ENCODE measurements around the gene RPS15.

Gene RPS15

DNA sequence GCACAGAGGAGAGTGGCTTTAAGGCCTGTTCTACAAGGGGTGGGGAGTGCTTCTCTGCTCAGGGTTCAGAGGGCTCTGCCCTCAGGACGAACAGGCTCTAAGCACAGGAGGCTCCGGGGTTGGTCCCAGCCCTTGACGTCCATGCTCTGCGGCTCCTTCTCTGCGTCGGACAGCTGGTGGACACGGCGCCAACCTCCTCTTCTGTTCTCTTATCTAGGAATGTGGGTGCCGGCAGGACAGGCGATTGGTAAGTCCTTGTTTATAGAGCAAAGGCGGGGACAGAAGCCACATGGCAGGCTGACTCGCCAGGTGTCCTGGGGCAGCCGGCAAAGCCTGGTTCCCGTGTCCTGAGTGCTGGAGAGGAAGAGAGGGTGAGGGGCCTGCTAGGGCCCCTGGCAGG, 8.4 kb upstream of the RPS15 start:
- H3K4me2 ChIP-seq: no peak overlapping the region
- no peak overlapping the region for H2AFZ ChIP-seq (ENCODE audit: low read depth)
- no peak overlapping the region for H3K27ac ChIP-seq
- TF ChIP-seq, protein P1, sequence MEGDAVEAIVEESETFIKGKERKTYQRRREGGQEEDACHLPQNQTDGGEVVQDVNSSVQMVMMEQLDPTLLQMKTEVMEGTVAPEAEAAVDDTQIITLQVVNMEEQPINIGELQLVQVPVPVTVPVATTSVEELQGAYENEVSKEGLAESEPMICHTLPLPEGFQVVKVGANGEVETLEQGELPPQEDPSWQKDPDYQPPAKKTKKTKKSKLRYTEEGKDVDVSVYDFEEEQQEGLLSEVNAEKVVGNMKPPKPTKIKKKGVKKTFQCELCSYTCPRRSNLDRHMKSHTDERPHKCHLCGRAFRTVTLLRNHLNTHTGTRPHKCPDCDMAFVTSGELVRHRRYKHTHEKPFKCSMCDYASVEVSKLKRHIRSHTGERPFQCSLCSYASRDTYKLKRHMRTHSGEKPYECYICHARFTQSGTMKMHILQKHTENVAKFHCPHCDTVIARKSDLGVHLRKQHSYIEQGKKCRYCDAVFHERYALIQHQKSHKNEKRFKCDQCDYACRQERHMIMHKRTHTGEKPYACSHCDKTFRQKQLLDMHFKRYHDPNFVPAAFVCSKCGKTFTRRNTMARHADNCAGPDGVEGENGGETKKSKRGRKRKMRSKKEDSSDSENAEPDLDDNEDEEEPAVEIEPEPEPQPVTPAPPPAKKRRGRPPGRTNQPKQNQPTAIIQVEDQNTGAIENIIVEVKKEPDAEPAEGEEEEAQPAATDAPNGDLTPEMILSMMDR (conservative IDR thresholded peaks at IDR 0.05; ENCODE audit: low read depth, low read length): no peak
- no peaks in the 10 kb centered on the region; the same call in 1 of the 2 replicates for H3K36me3 ChIP-seq (ENCODE audit: insufficient read depth)
- H3K4me1 ChIP-seq (ENCODE audit: low read depth, poor library complexity, severe bottlenecking): no peaks in the 10 kb centered on the region
- H4K20me1 ChIP-seq (ENCODE audit: insufficient read depth): peaks cover 5% of the 10 kb centered on the region; the same call in 1 of the 2 replicates
- 0 out of 2 replicates have a peak, but pooled peaks cover 10% of the 10 kb centered on the region for H3K79me2 ChIP-seq (ENCODE audit: insufficient read depth, low read depth)
- H3K4me3 ChIP-seq (IDR thresholded peaks at IDR 0.05; ENCODE audit: insufficient read depth, low read depth, low read length): no peak overlapping the region
- no peaks in the 10 kb centered on the region for H3K27me3 ChIP-seq (ENCODE audit: insufficient read depth, low read depth)
- H3K9ac ChIP-seq: no peak overlapping the region

DNA sequence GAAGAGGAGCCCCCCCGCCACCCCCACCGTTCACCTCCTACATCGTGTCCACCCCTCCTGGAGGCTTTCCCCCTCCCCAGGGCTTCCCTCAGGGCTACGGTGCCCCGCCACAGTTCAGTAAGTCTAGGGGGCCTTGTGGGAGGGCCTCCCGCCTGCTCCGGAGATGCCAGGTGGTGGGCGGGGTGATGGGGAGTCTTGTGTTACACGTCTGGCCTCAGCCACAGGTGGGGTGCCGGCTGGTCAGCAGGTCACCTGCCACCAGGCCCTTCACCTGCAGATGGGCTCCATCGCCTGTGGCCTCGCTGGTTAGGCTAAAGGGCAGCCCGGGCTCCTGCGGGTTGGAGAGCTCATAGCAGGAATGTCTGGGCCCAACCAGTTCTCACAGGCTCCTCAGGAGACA, 8.0 kb upstream of the RPS15 start:
- no peaks in the 10 kb centered on the region for H3K27me3 ChIP-seq (ENCODE audit: insufficient read depth, low read depth)
- H3K79me2 ChIP-seq (ENCODE audit: insufficient read depth, low read depth): 0 out of 2 replicates have a peak, but pooled peaks cover 8% of the 10 kb centered on the region
- no peaks in the 10 kb centered on the region for H3K4me1 ChIP-seq (ENCODE audit: low read depth, poor library complexity, severe bottlenecking)

DNA sequence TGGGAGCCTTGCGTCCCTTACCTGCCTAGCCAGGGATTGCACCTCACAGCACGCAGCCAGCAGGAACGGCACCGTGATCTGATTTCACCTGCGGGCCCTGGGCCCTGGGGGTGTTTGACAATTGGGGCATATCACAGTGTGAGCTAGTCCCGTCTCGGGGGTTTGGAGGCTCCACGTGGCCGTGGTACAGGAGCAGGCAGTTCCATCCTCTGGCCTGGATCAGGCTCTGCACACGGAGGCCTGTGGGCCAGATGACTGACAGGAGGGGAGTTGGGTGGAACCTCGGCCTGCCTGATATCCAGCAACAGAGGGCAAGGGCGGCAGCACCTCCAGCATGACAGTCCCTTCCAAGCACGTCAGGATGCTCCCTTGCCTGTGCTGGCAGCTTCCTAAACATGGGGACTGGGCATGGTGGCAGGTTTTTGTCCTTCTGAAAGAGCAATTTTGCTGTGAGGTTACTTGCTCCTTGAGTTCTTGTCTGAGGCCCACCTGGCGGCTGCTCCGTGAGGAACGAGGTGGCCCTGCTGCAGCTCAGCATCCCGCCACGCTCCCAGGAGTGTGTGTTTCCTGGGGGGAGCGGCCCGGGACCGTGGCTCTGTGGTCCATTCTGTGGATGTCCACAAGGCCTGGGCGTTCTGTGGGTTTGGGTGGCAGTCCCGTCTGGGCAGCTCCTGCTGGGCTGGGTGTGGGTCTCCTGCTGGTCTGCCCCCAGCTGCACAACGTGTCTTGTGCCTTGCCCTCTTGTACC, 6.3 kb upstream of the RPS15 start:
- no peaks in the 10 kb centered on the region for H4K20me1 ChIP-seq (ENCODE audit: insufficient read depth)
- no peak overlapping the region for H3K4me3 ChIP-seq (IDR thresholded peaks at IDR 0.05; ENCODE audit: insufficient read depth, low read depth, low read length)

More for the DNA sequence above, 8.0 kb upstream of the RPS15 start:
- TF ChIP-seq, protein P1 (conservative IDR thresholded peaks at IDR 0.05; ENCODE audit: low read depth, low read length): no peak
- peaks cover 5% of the 10 kb centered on the region; the same call in 1 of the 2 replicates for H4K20me1 ChIP-seq (ENCODE audit: insufficient read depth)
- no peaks in the 10 kb centered on the region; the same call in 1 of the 2 replicates for H3K36me3 ChIP-seq (ENCODE audit: insufficient read depth)
- H3K9ac ChIP-seq: no peak overlapping the region
- no peak overlapping the region for H3K27ac ChIP-seq
- no peak overlapping the region for H3K4me3 ChIP-seq (IDR thresholded peaks at IDR 0.05; ENCODE audit: insufficient read depth, low read depth, low read length)
- H3K4me2 ChIP-seq: no peak overlapping the region
- H2AFZ ChIP-seq (ENCODE audit: low read depth): no peak overlapping the region

DNA sequence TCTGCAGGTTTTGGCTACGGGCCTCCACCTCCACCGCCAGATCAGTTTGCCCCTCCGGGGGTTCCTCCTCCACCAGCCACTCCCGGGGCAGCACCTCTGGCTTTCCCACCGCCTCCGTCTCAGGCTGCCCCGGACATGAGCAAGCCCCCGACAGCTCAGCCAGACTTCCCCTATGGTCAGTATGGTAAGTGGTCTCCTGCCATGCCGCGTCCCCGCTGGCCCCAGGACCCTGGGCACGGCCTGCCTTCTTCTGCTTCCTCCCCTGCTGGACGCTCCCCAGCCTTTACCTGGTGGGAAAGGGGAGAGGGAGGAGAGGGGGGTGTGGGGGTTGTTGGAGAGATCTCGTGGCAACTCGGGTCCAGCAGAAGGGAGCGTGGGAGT, 5.7 kb upstream of the RPS15 start:
- Histone ChIP-seq H3K4me3 (IDR thresholded peaks at IDR 0.05; ENCODE audit: insufficient read depth, low read depth, low read length) (no peak overlapping the region), H2AFZ (ENCODE audit: low read depth) (no peak overlapping the region), H4K20me1 (ENCODE audit: insufficient read depth) (no peaks in the 10 kb centered on the region), H3K27me3 (ENCODE audit: insufficient read depth, low read depth) (no peaks in the 10 kb centered on the region), H3K9ac (no peak overlapping the region), H3K27ac (no peak overlapping the region), H3K36me3 (ENCODE audit: insufficient read depth) (no peaks in the 10 kb centered on the region), H3K4me2 (no peak overlapping the region), H3K4me1 (ENCODE audit: low read depth, poor library complexity, severe bottlenecking) (no peaks in the 10 kb centered on the region), H3K79me2 (ENCODE audit: insufficient read depth, low read depth) (no peaks in the 10 kb centered on the region)
- TF ChIP-seq, protein P1 (conservative IDR thresholded peaks at IDR 0.05; ENCODE audit: low read depth, low read length): no peak

More for the DNA sequence above, 6.3 kb upstream of the RPS15 start:
- Histone ChIP-seq H3K27me3 (ENCODE audit: insufficient read depth, low read depth) (no peaks in the 10 kb centered on the region), H3K9ac (no peak overlapping the region), H2AFZ (ENCODE audit: low read depth) (no peak overlapping the region), H3K4me2 (no peak overlapping the region), H3K79me2 (ENCODE audit: insufficient read depth, low read depth) (no peaks in the 10 kb centered on the region), H3K36me3 (ENCODE audit: insufficient read depth) (no peaks in the 10 kb centered on the region), H3K4me1 (ENCODE audit: low read depth, poor library complexity, severe bottlenecking) (no peaks in the 10 kb centered on the region), H3K27ac (no peak overlapping the region)
- TF ChIP-seq, protein P1 (conservative IDR thresholded peaks at IDR 0.05; ENCODE audit: low read depth, low read length): no peak

All from KMS-11 (cell line).